ENCODE results near the gene NEK11.

The NEK11 gene

DNA sequence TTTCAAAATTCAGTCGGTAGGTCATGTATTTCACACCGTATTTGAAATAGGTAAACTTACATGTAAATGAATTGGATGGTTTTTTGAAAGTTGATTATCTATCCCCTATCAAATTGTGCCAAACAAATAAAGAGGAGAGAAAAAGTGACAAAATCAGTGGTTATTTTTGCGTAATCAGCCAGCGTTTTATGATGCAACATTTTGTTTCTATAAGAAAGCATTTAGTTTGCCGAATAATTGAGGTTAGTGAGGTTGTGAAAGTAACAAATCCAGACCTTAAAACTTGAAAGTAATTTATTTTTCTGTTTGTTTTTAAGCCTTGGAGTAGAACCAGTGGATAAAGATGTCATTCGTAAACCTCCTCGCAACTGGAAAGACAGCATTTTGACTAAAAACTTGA lies 29.4 kb upstream of the NEK11 start:
- TF ChIP-seq, protein P1, sequence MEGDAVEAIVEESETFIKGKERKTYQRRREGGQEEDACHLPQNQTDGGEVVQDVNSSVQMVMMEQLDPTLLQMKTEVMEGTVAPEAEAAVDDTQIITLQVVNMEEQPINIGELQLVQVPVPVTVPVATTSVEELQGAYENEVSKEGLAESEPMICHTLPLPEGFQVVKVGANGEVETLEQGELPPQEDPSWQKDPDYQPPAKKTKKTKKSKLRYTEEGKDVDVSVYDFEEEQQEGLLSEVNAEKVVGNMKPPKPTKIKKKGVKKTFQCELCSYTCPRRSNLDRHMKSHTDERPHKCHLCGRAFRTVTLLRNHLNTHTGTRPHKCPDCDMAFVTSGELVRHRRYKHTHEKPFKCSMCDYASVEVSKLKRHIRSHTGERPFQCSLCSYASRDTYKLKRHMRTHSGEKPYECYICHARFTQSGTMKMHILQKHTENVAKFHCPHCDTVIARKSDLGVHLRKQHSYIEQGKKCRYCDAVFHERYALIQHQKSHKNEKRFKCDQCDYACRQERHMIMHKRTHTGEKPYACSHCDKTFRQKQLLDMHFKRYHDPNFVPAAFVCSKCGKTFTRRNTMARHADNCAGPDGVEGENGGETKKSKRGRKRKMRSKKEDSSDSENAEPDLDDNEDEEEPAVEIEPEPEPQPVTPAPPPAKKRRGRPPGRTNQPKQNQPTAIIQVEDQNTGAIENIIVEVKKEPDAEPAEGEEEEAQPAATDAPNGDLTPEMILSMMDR (IDR thresholded peaks at IDR 0.05; ENCODE audit: borderline replicate concordance, control extremely low read depth, extremely low read depth, insufficient read depth, missing control alignments): no peak
- in situ Hi-C loops (cut with MboI; ENCODE audit: low sequenced_read_pairs, unreplicated experiment): no loop called here
- DNase-seq (ENCODE audit: low spot score): no peak

DNA sequence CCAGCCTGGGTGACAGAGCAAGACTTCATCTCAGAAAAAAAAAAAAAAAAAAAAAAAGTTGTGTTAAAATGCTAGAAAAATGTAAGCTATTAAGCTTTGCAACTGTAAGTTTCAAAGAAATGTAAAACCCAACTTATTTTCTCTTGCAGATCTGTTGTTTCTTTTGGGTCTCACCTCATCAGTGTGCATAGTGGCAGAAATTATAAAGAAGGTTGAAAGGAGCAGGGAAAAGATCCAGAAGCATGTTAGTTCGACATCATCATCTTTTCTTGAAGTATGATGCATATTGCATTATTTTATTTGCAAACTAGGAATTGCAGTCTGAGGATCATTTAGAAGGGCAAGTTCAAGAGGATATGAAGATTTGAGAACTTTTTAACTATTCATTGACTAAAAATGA lies 25.6 kb upstream of the NEK11 start:
- TF ChIP-seq, protein P1 (IDR thresholded peaks at IDR 0.05; ENCODE audit: borderline replicate concordance, control extremely low read depth, extremely low read depth, insufficient read depth, missing control alignments): no peak
- in situ Hi-C loops (cut with MboI; ENCODE audit: low sequenced_read_pairs, unreplicated experiment): loop anchor here (25.0 kb wide), 1 partner anchor 239 kb away; no protein-coding TSS in a partner anchor
- no peak for DNase-seq (ENCODE audit: low spot score)

DNA sequence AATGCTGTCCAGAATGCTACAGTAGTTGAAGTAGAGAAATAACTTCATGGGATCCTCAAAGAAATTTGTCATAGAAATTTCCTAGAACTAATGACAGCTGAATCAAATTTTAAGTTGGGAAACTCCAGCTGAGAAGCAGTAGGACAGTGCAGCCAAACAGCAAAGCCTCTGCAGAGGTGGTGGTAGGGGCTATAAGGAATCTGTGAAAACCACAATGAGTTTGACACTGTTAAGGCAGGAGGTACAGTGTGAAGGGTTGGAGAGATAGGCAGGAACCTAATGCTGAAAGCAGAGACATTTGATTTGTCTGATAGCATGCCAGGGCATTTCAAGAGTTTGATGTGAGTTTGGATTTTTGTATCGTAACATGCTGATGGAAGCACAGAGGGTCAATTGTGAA lies 22.1 kb upstream of the NEK11 start:
- no peak for DNase-seq (ENCODE audit: low spot score)
- in situ Hi-C loops (cut with MboI; ENCODE audit: low sequenced_read_pairs, unreplicated experiment): loop anchor here (25.0 kb wide), 1 partner anchor 242 kb away; no protein-coding TSS in a partner anchor
- TF ChIP-seq, protein P1 (IDR thresholded peaks at IDR 0.05; ENCODE audit: borderline replicate concordance, control extremely low read depth, extremely low read depth, insufficient read depth, missing control alignments): no peak

DNA sequence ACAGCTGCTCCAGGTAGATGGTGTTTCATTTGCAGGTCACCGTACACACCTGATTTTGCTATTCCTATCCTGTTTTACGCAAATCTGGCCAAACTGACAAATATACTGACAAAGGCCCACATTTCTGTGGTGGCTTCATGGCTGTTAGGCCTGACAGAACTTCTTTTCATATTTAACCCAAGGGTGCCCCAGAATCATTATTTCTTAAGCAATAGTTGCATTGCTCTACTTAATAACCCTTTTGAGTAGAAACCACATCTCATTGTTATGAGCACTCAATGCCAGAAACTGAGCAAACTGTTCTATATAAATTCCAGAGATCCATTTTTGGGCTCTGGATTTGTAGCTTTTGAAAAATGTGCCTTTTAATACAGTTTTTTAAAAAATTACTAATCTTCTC lies 19.4 kb upstream of the NEK11 start:
- TF ChIP-seq, protein P1 (IDR thresholded peaks at IDR 0.05; ENCODE audit: borderline replicate concordance, control extremely low read depth, extremely low read depth, insufficient read depth, missing control alignments): no peak
- no peak for DNase-seq (ENCODE audit: low spot score)
- in situ Hi-C loops (cut with MboI; ENCODE audit: low sequenced_read_pairs, unreplicated experiment): loop anchor here (25.0 kb wide), 1 partner anchor 245 kb away; no protein-coding TSS in a partner anchor

DNA sequence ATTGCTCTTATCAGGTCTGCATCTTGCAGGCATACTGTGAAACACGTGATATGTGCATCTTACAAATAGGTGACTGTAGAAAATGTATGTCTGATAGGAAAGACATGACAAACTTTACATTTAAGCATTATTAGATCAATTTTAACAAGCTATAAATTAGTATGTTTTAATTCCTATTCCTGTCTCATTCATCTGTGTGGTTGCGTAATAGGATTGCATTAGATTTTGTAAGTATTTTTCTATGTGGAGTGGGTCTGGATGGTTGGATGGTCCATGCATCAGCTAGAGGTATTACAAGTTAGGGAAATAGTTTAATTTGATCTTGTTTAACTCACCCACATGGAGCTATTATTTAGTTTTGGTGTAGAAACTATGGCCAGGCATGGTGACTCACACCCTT lies 18.9 kb upstream of the NEK11 start:
- no peak for DNase-seq (ENCODE audit: low spot score)
- TF ChIP-seq, protein P1 (IDR thresholded peaks at IDR 0.05; ENCODE audit: borderline replicate concordance, control extremely low read depth, extremely low read depth, insufficient read depth, missing control alignments): no peak
- in situ Hi-C loops (cut with MboI; ENCODE audit: low sequenced_read_pairs, unreplicated experiment): loop anchor here (25.0 kb wide), 1 partner anchor 245 kb away; no protein-coding TSS in a partner anchor

DNA sequence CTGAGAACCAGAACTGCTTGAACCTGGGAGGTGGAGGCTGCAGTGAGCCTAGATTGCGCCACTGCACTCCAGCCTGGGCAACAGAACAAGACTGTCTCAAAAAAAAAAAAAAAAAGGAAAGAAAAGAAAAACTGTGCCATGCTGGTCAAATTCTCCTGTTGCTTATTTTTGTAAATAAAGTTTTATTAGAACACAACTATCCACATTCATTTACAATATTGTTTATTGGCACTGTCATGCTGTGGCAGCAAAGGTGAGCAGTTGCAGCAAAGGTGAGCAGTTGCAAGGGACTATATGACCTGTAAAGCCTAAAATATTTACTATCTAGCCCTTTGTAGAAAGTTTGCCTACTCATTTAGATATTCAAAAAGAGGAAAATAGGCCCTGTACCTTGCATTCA lies 18.4 kb upstream of the NEK11 start:
- DNase-seq (ENCODE audit: low spot score): no peak
- TF ChIP-seq, protein P1 (IDR thresholded peaks at IDR 0.05; ENCODE audit: borderline replicate concordance, control extremely low read depth, extremely low read depth, insufficient read depth, missing control alignments): no peak
- in situ Hi-C loops (cut with MboI; ENCODE audit: low sequenced_read_pairs, unreplicated experiment): loop anchor here (25.0 kb wide), 1 partner anchor 246 kb away; no protein-coding TSS in a partner anchor
